BE2C (cell line): ENCODE data around the gene HLA-DOA.

Experiments used
- DNase-seq: peaks from one replicate; pipeline ENCODE4 v3.0.0-alpha.2; 2020
- H3K27me3 ChIP-seq: fragments of 250-450 bp; sonication (Bioruptor Pico); 2 replicates; pipeline ENCODE4 v1.5.1; 2020; ENCODE audit warnings: mild to moderate bottlenecking
- H3K36me3 ChIP-seq: fragments of 250-450 bp; sonication (Bioruptor Pico); 2 replicates; pipeline ENCODE4 v1.5.1; 2020; ENCODE audit warnings: mild to moderate bottlenecking
- H3K4me1 ChIP-seq: fragments of 250-450 bp; sonication (Bioruptor Pico); 2 replicates; pipeline ENCODE4 v1.5.1; 2020
- H3K4me3 ChIP-seq: 2 replicates; pipeline ENCODE4 v1.5.1; 2011; ENCODE audit warnings: low read depth, low read length
- H3K9me3 ChIP-seq: fragments of 250-450 bp; sonication (Bioruptor Pico); 2 replicates; pipeline ENCODE4 v1.5.1; 2020
- CTCF ChIP-seq: IDR thresholded peaks from 2 replicates; pipeline ENCODE4 v1.5.1; 2012; ENCODE audit warnings: mild to moderate bottlenecking, low read depth, low read length

The HLA-DOA gene

GRCh38 chr6:32982702-32983492, 26.5 kb downstream of the HLA-DOA start:
- TF ChIP-seq CTCF, result no peak
- no peaks in the 10 kb centered on the region for H3K9me3 ChIP-seq
- peaks cover 45% of the 10 kb centered on the region for H3K36me3 ChIP-seq
- H3K27me3 ChIP-seq, result no peaks in the 10 kb centered on the region
- no peak overlapping the region for H3K4me3 ChIP-seq
- DNase-seq, result no peak
- H3K4me1 ChIP-seq, result no peaks in the 10 kb centered on the region

- Histone ChIP-seq H3K9me3 (no peaks in the 10 kb centered on the region), H3K4me3 (no peak overlapping the region), H3K27me3 (no peaks in the 10 kb centered on the region), H3K4me1 (no peaks in the 10 kb centered on the region), H3K36me3 (peaks cover 52% of the 10 kb centered on the region)
- no peak for TF ChIP-seq CTCF
- no peak for DNase-seq
Measured at GRCh38 chr6:32982084-32982701, 27.2 kb downstream of the HLA-DOA start.

GRCh38 chr6:32980488-32981038, 28.8 kb downstream of the HLA-DOA start:
- H3K36me3 ChIP-seq, result peaks cover 68% of the 10 kb centered on the region
- no peaks in the 10 kb centered on the region for H3K27me3 ChIP-seq
- no peak for DNase-seq
- H3K9me3 ChIP-seq, result no peaks in the 10 kb centered on the region
- H3K4me1 ChIP-seq, result no peaks in the 10 kb centered on the region
- no peak overlapping the region for H3K4me3 ChIP-seq
- TF ChIP-seq CTCF, result no peak

GRCh38 chr6:32979720-32980487, 29.5 kb downstream of the HLA-DOA start:
- TF ChIP-seq CTCF, result no peak

GRCh38 chr6:32977953-32978324, 31.5 kb downstream of the HLA-DOA start:
- Histone ChIP-seq H3K4me1 (no peaks in the 10 kb centered on the region), H3K36me3 (peaks cover 95% of the 10 kb centered on the region), H3K27me3 (no peaks in the 10 kb centered on the region), H3K4me3 (no peak overlapping the region), H3K9me3 (no peaks in the 10 kb centered on the region)
- DNase-seq, result no peak
- TF ChIP-seq CTCF, result no peak

More at GRCh38 chr6:32979720-32980487, 29.5 kb downstream of the HLA-DOA start:
- no peaks in the 10 kb centered on the region for H3K4me1 ChIP-seq
- no peaks in the 10 kb centered on the region for H3K27me3 ChIP-seq
- DNase-seq, result no peak
- H3K9me3 ChIP-seq, result no peaks in the 10 kb centered on the region
- H3K4me3 ChIP-seq, result no peak overlapping the region
- H3K36me3 ChIP-seq, result peaks cover 75% of the 10 kb centered on the region
